HG03565 (cell line): ENCODE results near the gene TUBGCP6.

ENCODE experiments used
- ATAC-seq: cut with Tn5 transposase; IDR thresholded peaks from one replicate; pipeline ENCODE4 v1.9.1; 2021; ENCODE audit warnings: mild to moderate bottlenecking, moderate library complexity; ENCODE audit not compliant: unreplicated experiment

Gene TUBGCP6

DNA sequence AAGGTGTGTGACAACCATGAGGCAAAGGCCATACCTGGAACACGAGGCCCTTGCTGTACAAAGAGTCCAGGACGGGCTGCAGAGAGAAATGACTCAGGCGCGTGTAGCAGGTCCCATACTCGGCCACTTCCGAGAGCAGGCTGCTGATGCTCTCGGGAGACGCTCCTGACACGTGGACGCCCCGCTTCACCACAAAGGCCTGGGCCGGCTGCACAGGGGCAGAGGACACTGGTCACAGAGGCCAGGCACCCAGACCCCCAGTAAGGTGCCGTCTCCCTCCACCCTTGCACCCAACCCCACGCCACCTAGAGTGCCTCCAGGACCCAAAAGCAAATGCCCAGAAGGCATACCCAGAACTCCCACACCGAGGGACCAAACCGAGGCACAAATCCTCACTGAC is 15.5 kb downstream of the TUBGCP6 start:
- no peak for ATAC-seq

DNA sequence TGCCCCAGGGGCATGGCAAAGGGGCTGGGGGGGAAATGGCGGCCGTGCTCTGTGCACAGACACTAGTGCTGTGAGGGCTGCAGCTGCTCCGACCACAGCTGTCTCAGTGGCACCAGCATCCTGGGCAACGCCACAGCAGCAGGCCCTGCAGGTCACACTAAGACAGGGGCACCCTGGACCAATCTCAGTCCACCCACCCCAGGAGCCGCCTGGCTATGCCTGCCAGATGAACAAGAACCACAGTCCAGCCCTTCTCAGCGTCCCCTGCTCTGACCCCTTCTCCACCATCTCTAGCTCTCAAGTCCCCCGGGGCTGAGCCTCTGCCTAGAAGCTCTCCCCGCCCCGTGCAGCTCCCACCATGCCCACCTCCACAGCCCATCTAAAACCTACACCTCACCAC is 16.5 kb downstream of the TUBGCP6 start:
- ATAC-seq: no peak

DNA sequence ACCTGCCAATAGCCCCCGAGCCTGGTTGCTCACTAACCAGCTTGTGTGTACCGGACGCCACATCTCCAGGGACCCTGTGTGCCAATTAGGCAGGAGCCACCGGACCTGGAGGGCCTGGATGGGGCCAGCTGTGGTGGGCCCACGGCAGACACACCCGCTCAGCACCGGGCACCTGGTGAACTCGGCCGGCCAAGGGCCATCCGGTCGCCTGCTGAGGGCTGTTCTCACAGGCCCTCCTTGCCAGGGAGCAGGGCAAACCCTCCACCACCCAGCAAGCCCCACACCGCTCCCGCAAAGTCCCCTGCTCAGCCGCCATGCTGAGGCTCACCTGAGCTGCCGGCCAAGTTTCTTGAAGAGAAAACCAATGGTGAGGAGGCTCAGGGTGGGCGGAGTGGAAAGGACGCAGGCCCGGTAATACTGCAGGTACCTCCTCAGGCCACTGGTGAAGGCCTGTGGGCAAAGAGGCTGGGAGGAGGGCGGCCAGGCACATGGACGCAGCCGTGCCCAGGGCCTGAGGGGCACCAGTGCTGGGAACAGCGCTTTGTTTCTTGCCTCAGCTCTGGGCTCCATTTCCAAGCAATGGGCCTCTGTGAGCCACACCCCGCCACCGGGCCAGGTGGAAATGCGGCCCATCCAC is 17.1 kb downstream of the TUBGCP6 start:
- no peak for ATAC-seq

DNA sequence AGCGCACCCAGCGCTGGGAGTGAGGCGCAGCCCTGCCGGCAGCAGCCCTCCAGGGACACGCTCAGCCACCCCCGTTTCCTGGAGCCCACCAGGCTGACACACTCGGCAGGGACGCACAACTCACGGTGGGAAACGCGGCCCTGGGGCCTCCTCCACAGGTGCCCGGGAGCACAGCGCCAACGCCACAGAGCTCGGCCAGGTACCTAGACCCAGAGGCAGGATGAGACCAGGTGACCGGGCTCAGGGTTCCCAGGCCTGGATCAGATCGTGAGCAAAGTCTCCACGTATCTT is 18.0 kb downstream of the TUBGCP6 start:
- no peak for ATAC-seq

DNA sequence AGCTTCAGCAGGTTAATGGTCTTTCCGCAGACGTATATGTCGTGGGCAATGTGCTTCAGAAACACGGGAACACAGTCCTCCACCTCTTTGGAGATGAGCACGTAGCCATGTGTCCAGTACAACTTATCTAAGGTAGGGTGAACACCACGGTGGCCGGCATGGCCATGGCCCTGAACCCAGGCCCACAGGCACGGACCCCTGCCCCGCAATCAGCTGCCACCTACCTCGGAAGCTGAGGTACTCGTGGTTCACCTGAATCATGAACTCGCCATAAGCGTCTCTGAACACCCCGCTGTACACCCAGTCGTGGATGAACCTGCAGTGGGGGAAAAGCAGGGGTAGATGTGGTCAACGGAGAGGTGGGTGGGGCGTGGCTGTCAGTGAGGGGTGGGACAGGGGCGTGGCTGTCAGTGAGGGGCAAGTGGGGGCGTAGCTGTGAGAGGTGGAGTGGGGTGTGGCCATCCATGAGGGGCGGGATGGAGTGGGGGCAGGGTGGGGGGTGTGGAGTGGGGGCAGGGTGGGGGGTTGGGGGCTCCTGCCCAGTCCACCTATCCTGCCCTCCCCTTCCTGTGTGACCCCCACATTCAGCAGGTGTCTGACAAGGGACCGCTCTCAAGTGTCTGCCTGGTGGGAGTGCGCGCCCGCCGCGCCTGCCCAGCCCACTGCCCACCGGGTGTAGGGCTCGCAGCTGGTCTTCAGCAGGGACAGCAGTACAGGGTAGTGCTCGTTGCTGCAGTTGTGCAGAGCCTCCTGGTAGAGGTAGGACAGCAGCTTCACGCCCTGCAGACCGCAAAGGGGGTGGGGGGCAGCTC is 18.6 kb downstream of the TUBGCP6 start:
- ATAC-seq: no peak

DNA sequence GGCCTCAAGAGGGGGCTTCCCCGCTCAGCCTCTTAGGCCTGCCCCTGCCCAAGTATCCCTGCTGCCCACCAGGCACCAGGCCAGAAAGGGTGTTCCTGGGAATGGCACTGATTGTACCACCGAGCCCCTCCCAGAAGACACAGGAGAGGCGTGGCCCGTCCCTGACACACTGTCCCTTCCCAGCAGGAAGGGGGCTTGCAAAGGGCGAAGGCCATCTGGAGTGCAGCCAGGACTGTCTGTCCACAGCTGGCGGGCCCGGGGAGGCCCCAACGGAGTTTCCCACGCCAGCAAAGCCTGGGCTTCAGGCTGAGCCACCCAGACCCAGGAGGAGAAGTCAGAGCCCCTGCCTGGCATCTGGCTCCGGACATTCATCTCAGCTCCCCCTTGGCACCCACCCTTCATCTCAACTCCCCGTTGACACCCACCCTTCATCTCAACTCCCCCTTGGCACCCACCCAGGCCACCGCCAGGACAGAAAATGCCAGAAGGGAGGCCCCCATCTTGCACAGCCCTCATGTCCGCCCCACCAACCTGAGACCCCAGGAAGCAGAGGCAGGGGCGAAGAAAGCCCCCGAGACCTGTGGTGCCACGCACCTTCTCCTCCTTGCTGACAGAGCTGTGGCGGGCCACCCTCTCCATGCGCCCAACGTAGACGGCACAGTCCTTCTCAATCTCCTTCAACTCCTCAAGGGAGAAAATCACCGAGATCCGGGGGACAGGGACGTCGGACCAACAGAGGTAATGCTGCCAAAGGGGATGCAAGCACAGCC is 19.4 kb downstream of the TUBGCP6 start:
- no peak for ATAC-seq

DNA sequence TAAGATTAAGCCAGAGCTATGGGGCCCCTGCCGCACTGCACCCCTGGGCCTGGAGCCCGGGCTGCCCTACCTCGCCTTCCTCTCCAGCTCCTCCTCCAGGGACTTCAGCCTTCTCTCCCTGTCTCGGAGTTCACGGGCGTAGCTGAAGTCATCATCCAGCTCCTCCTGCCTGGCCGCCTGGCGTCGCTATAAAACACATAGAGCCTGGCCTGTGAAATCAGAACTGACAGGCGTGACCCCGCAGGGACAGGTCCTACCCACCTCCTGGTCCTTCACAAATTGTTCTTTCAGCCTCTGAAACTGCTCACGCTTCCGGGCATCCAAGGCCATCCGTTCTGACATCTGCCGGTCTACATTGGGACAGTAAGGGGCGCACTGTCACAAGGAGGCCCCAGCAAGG is 20.8 kb downstream of the TUBGCP6 start:
- ATAC-seq: no peak

DNA sequence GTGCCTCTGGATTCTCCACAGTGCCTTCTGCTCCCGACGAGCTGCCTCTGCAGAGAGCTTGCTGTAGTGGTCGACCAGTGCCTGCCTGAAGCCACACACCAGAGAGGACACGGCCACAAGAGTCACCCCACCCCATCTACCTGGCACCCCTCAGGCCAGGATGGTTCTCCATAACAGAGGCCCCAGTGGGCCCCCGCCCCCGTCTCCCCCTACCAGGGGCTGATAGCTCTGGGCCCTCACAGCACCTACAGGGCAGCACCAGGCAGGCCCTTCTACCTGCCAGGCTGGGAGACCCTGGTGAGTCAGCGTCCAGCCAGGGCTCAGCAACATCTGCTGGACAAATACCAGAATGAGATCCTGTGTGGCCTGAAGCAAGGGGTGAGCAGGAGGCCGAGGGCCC is 22.3 kb downstream of the TUBGCP6 start:
- no peak for ATAC-seq

DNA sequence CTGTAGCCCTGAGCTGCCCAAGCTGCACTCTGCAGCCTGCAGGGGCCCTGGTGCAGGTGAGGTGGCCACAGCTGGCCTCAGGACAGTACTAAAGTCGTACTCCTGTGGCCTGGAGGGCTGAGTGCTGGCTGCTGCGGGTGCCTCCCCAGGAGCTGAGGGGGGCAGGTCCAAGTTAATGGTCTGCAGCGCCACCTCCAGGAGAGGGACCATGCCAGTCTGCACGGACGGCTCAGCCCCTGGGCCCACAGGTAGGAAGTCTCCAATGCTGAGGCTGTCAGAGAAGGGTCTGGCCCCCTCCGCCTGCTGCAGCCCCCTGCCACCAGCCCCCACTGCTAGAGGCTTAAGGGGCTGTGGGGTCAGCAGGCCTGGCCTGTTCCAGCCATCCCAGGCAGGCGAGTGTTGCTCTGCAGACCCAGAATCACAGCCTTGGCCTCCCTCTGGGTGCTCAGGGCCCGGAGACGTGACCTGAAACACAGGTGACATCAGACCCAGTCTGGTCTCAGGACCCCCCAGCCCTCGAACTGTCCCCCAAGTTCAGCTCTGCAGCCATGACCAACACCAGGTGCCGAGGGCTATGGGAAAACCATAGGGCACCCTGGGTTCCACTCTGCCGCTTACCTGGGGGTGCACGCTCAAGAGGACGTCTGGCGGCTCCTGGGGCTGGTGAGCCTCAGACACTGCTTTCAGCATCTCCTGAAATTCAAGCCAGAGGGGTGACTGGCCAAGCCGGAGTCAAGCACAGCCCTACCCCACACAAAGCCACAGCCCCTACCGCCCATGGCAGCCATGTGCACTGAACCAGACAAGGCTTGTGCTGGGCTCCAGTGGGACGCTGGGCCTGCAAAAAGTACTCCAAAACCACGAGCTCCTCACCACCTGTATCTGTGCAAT is 23.2 kb downstream of the TUBGCP6 start:
- no peak for ATAC-seq

DNA sequence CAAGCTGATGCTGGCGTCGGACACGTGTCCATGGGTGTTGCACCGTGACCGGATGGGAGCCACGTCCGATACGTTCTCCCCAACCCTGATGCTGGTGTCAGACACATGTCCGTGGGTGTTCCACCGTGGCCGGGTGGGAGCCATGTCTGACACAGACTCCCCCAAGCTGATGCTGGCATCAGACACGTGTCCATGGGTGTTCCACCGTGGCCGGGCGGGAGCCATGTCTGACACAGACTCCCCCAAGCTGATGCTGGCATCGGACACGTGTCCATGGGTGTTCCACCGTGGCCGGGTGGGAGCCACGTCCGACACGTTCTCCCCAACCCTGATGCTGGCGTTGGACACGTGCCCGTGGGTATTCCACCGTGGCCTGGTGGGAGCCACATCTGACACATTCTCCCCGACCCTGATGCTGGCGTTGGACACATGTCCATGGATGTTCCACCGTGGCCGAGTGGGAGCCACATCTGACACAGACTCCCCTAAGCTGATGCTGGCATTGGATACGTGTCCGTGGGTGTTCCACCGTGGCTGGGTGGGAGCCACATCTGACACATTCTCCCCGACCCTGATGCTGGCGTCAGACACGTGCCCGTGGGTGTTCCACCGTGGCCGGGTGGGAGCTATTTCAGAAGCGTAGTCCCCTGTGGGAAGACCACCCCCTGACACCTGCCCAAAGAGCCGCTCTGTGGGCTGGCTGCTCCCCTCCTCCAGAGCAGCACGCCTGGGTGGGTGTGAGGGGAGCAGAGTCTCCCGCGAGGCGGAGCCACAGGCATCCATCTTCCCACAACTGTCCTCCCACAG is 24.0 kb downstream of the TUBGCP6 start:
- no peak for ATAC-seq

DNA sequence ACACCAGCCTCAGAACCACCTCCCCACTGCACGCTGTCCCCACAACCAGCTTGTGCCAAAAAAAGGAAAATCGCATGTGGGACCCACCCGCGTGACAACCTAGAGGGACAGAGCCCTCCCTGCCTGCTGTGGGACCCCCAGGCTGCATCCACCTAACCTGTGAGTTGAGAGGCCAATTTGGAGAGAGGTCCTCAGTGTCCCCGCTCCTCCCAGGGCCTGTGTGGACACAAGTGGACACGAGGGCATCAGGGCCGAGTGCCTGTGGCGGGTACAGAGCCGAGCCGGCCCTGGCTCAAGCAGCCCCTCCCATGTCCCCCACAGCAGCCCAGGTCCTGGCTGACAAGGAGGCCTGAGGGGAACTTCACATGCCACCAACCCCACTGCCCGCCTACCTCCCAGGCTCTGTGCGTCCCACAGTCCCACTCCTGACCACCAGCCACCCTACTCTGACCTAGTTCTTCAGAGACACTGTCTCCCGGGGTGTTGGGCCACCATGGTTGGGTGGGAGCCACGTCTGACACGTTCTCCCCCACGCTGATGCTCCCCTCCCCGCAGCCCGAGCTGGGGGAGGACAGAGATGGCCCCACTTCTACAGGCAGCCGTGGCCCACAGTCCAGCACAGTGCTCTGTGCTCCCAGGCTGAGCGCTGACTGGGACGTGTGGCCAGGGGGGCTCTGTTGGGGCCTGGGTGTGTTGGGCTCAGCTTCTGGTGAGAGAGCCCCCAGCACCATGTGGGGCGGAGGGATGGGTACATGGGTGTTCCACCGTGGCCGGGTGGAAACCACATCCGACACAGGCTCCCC is 24.8 kb downstream of the TUBGCP6 start:
- no peak for ATAC-seq

DNA sequence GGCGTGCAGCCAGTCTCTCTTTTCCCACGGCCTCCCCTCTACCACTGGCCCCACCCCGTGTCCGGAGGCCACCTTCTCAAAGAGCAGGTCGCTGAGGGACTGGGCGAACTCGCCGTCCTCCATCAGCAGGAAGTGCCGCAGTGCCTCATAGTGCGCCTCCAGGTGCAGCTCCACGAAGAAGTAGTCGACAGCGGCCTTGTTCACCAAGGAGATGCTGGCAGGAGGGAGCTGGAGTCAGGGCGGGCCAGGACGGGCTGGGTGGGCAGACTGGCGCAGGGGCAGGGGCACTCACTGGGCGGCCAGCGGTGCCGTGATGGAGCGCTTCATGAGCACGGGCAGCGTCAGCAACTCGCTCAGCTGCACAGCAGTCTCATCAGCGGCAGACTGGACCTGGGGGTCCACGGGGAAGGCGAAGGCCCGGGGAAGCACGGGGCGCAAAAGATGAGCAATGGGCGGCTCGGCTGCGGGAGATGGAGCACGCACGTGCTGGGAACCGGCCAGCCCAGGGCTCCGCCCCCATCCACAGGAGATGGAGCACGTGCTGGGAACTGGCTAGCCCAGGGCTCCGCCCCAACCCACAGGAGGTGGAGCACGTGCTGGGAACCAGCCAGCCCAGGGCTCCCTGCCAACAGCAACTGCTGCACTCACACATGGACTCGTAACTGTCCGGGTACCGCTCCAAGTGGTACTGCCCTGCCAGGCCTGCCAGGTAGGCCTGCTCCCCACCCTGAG is 25.7 kb downstream of the TUBGCP6 start:
- no peak for ATAC-seq

DNA sequence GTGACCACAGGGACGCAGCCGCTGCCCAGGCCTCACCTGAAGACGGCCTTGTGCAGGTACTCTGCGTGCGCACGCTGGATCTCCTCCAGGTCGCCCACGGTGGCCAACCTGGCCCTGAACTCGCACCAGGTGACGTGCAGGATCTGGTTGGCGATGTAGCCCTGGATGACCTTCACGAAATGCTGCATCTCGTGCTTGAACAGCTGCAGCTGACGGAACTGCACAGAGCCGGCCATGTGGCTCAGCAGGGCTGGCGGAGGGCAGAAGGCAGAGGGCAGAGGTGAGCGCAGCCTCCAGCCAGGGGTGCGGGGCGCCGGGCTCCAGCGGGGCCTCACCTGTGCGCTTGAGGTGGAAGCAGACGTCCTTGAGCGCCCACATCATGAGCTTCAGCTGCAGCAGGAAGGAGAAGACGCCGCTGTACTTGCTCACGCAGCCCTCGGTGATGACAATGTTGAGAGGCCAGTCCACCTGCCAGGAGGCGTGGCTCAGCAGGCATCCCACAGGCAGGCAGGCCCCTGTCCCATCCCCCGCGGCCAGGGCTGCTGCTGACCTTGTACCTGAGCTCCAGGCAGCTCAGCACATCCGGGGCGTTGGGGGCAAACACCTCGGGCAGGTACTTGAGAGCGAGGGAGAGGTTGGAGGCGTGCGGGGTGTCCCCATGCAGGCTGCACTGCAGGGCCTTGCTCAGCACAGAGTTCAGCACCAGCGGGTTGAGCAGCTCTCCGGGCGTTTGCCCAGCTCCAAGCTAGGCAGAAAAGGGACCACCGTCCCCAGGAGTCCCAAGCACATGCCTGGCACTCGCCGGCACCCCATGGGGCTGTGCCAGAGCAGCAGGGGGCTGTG is 26.4 kb downstream of the TUBGCP6 start:
- ATAC-seq: no peak

DNA sequence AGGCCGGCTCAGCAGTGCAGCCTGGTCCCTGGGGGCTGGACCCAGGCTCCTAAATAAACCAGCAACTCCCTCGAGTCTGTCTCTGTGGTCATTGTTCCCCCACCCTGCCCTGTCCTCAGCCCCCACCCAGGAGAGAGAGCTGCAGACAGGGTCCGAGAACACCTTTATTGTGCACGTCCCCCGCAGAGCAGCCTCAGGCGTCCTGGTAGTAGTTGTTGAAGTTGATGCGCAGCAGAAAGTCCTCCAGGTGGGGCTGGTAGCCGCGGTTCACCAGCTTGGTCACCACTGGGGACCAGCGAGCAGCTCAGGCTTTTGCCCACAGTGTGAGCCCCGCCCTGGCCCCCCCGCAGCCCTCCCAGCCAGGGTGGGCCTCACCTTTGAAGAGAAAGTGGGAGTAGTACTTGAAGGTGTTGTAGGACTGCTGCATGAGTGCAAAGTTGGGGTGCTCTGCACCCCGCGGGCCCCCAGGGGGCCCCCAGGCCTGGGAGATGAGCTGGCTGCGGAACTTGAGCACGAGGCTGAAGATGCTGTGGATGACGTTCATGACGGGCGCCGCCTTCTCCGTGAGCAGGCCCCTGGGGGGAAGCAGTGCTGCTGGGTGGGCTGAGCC is 27.2 kb downstream of the TUBGCP6 start:
- no peak for ATAC-seq

DNA sequence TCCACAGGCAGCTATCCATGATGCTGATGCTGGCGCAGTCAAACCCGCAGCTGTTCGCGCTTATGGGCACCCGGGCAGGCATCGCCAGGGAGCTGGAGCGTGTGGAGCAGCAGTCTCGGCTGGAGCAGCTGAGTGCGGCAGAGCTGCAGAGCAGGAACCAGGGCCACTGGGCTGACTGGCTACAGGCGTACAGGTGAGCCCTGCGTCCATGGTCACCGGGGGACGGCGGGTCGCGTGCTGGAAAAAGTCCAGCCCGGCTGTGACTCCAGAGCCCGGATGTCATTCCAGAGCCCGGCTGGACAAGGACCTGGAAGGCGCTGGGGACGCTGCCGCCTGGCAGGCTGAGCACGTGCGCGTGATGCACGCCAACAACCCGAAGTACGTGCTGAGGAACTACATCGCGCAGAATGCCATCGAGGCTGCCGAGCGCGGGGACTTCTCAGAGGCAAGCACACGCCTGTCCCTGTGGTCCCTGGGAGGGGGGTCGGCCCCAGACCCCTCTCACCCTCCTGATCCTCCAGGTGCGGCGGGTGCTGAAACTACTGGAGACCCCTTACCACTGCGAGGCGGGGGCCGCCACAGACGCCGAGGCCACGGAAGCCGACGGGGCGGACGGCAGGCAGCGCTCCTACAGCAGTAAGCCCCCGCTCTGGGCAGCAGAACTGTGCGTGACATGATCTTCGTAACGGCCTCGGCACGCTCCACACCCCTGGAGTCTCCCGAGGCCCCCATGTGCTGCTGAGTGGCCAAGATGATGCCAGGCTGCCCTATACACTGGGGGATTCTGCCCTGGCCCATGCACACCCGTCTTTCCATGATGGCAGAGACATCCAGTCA is 27.9 kb downstream of the TUBGCP6 start:
- ATAC-seq: no peak

DNA sequence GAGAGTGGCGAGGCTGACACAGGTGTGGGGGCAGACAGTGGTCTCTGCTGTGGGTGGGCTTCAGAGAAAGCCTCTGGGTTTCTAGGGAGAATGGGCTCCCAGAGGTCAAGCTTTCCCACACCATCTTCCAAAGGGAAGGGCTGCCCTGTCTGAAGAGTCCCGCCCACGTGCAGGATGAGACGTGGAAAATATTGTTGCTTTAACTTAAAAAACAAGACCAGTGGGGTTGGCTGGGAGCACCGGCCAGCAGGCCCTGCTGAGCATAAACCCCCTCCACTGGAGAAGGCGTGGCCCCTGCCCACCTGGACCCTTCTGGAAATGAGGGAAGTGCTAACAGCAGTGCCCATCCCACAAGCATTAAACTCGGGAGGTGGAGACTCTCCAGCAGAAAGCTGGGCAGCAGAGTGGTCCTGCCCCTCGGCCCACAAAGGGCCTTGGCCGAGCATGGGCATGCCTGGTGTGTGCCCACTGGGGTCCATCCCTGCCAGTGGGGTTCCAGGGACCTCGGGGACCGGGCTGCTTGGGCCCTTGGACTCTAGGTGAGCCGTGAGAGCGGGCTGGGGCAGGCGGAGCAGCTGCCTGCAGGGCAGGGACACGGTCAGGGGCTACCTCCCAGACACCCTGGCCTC is 28.7 kb downstream of the TUBGCP6 start:
- ATAC-seq: no peak
